Activated naive CD8-positive, alpha-beta T cell (primary cell): ENCODE measurements around the gene GTPBP6.
A peak's percentile ranks its signal among the peaks of the same experiment; 100 is the strongest.

ENCODE experiments used
- H3K27ac Mint-ChIP-seq: one replicate; pipeline ENCODE4 v1.8.0; 2021; ENCODE audit warnings: mixed read lengths
- H3K27me3 Mint-ChIP-seq: one replicate; pipeline ENCODE4 v1.8.0; 2021; ENCODE audit warnings: mixed read lengths
- H3K36me3 Mint-ChIP-seq: one replicate; pipeline ENCODE4 v1.8.0; 2021; ENCODE audit warnings: mixed read lengths
- H3K4me1 Mint-ChIP-seq: one replicate; pipeline ENCODE4 v1.8.0; 2021; ENCODE audit warnings: low read depth, mixed read lengths
- H3K4me3 Mint-ChIP-seq: one replicate; pipeline ENCODE4 v1.8.0; 2021; ENCODE audit warnings: mild to moderate bottlenecking, mixed read lengths
- H3K9me3 Mint-ChIP-seq: one replicate; pipeline ENCODE4 v1.8.0; 2021; ENCODE audit warnings: low read depth, mixed read lengths

Gene GTPBP6

GRCh38 chrX:318739-319578 lies at the start of gene GTPBP6:
TSS of gene GTPBP6 (minus strand) at chrX:318796. CDS start at chrX:318787, 9 bp downstream.
- no peaks in the 10 kb centered on the region for H3K27me3 Mint-ChIP-seq
- H3K4me3 Mint-ChIP-seq, result peak within 1 kb of the TSS; percentile 90
- no peaks in the 10 kb centered on the region for H3K36me3 Mint-ChIP-seq
- H3K4me1 Mint-ChIP-seq, result peaks cover 22% of the 10 kb centered on the region
- H3K9me3 Mint-ChIP-seq, result no peaks in the 10 kb centered on the region
- peak within 1 kb of the TSS; percentile 97 for H3K27ac Mint-ChIP-seq

- Mint-ChIP-seq H3K4me1 (peaks cover 20% of the 10 kb centered on the region), H3K27me3 (peaks cover 10% of the 10 kb centered on the region), H3K36me3 (peaks cover 2% of the 10 kb centered on the region)
Observed at GRCh38 chrX:367866-368265, 49.3 kb upstream of the GTPBP6 start.

GRCh38 chrX:367349-367748 lies 48.8 kb upstream of the GTPBP6 start:
- peaks cover 7% of the 10 kb centered on the region for H3K27me3 Mint-ChIP-seq
- peaks cover 17% of the 10 kb centered on the region for H3K4me1 Mint-ChIP-seq
- H3K27ac Mint-ChIP-seq, result no peak overlapping the region
- peaks cover 2% of the 10 kb centered on the region for H3K36me3 Mint-ChIP-seq
- peaks cover under 1% of the 10 kb centered on the region for H3K9me3 Mint-ChIP-seq
- H3K4me3 Mint-ChIP-seq, result no peak overlapping the region

More at GRCh38 chrX:367866-368265, 49.3 kb upstream of the GTPBP6 start:
- Mint-ChIP-seq H3K27ac (no peak overlapping the region), H3K9me3 (no peaks in the 10 kb centered on the region), H3K4me3 (no peak overlapping the region)

- Mint-ChIP-seq H3K4me1 (peaks cover 9% of the 10 kb centered on the region), H3K9me3 (peaks cover 2% of the 10 kb centered on the region), H3K27ac (no peak overlapping the region), H3K36me3 (peaks cover 15% of the 10 kb centered on the region), H3K4me3 (no peak overlapping the region), H3K27me3 (no peaks in the 10 kb centered on the region)
Observed at GRCh38 chrX:363621-364375, 45.2 kb upstream of the GTPBP6 start.

DNA sequence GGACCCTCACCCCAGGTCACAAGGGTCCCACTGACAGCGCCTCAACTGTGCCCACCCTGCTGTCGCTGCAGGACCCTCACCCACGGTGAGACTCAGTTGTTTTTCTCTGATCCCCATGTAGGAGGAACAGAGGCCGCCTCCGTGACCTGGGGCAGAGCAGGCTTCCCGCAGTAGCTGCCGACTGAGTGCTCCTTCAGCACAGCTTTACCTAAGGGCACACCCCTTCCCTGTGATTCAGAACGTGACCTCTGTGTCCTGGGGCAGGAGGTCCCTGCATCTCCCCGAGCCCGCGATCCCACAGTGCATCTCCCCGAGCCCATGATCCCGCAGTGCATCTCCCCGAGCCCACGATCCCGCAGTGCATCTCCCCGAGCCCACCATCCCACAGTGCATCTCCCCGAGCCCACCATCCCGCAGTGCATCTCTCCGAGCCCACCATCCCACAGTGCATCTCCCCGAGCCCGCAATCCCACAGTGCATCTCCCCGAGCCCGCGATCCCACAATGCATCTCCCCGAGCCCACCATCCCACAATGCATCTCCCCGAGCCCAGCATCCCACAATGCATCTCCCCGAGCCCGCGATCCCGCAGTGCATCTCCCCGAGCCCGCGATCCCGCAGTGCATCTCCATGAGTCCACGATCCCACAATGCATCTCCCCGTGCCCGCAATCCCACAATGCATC lies 44.5 kb upstream of the GTPBP6 start:
- H3K9me3 Mint-ChIP-seq, result peaks cover 2% of the 10 kb centered on the region
- H3K4me3 Mint-ChIP-seq, result no peak overlapping the region
- no peaks in the 10 kb centered on the region for H3K27me3 Mint-ChIP-seq
- peaks cover 15% of the 10 kb centered on the region for H3K36me3 Mint-ChIP-seq
- H3K27ac Mint-ChIP-seq, result no peak overlapping the region
- H3K4me1 Mint-ChIP-seq, result peaks cover 9% of the 10 kb centered on the region

DNA sequence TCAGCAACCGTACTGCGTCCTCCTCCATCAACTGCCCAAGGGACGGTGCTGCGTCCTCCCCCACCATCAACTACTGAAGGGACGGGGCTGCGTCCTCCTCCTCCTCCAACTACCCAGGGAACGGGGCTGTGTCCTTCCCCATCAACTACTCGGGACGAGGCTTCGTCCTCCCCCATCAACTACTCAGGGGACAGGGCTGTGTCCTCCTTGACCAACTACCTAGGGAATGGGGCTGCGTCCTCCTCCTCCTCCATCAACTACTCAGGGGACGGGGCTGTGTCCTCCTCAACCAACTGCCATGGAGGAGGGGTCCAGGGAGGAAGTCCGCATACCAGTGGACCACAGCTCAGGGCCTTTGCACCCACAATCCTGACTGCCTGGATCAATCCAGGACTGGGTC lies 43.8 kb upstream of the GTPBP6 start:
- no peak overlapping the region for H3K27ac Mint-ChIP-seq
- peaks cover 14% of the 10 kb centered on the region for H3K4me1 Mint-ChIP-seq
- H3K9me3 Mint-ChIP-seq, result peaks cover 2% of the 10 kb centered on the region
- H3K4me3 Mint-ChIP-seq, result no peak overlapping the region
- peaks cover 19% of the 10 kb centered on the region for H3K36me3 Mint-ChIP-seq
- no peaks in the 10 kb centered on the region for H3K27me3 Mint-ChIP-seq

DNA sequence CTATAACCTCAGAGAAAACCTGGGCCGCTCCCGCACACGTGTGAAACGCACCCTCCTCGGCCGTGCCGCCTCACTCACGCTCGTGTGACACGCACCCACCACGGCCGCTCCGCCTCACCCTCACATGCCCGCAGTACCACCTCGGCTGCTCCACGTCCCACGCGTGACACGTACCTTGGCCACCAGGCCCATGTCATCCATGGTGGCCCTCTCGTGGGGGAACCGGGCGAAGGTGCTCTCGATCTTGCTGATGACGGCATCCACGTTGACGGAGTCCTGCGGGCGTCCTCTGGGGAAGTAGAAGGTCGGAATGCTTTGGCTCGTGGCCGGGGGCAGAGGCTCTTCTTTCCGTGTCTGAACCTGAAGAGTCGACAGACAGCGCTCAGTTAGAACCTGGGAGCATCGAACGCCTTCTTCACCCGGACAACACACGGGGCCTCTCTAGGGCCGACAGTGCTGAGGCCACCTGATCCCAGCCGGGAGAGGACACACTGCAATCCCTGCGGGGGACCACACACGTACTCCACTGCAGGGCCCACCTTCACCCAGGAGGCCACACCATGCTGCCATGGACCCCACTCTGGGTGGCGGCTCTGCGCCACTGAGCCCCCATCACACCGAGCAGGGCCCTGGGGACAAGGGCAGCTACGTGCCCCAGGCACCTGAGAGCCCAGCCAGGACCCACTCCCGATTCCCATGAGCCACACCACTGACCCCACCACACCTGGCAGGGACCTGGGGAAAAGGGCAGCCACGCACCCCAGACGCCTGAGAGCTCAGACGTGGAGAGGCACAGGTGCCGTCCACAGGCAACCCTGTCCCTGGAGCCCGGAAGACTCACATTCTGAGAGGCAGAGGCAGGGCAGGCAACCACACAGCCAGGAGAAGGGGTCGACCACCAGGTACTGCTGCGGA lies 42.9 kb upstream of the GTPBP6 start:
- H3K9me3 Mint-ChIP-seq, result peaks cover 2% of the 10 kb centered on the region
- peaks cover 19% of the 10 kb centered on the region for H3K36me3 Mint-ChIP-seq
- no peak overlapping the region for H3K4me3 Mint-ChIP-seq
- H3K4me1 Mint-ChIP-seq, result peaks cover 22% of the 10 kb centered on the region
- no peak overlapping the region for H3K27ac Mint-ChIP-seq
- no peaks in the 10 kb centered on the region for H3K27me3 Mint-ChIP-seq

GRCh38 chrX:360496-361150 lies 42.0 kb upstream of the GTPBP6 start:
- no peak overlapping the region for H3K27ac Mint-ChIP-seq
- peaks cover 27% of the 10 kb centered on the region for H3K4me1 Mint-ChIP-seq
- H3K9me3 Mint-ChIP-seq, result peaks cover 2% of the 10 kb centered on the region
- peaks cover 22% of the 10 kb centered on the region for H3K36me3 Mint-ChIP-seq
- no peaks in the 10 kb centered on the region for H3K27me3 Mint-ChIP-seq
- H3K4me3 Mint-ChIP-seq, result no peak overlapping the region

DNA sequence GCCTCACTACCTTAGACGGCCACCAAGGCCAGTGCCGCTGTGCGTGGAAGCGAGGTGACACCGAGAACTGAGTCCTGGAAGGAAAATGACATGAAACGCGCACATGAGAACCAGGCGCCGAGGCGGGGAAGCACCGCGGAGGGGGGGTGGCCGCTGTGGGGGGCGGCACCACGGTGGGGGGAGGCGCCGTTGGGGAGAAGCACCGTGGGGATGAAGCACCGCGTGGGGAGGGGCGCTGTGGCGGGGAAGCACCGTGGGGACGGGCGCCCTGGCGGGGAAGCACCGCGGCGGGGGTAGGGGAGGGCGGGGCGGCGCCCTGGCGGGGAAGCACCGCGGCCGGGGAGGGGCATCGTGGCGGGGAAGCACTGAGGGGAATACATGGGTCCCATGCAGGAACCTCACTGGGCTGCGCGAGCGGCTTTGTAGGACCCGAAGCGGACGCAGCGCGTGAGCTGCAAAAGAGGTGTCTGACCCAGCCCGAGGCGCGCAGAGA lies 40.1 kb upstream of the GTPBP6 start:
- Mint-ChIP-seq H3K27ac (no peak overlapping the region), H3K36me3 (peaks cover 22% of the 10 kb centered on the region)

GRCh38 chrX:357693-358471 lies 39.3 kb upstream of the GTPBP6 start:
- Mint-ChIP-seq H3K4me3 (peak overlapping the region; percentile 56), H3K4me1 (peaks cover 26% of the 10 kb centered on the region), H3K27me3 (no peaks in the 10 kb centered on the region), H3K9me3 (peaks cover 2% of the 10 kb centered on the region), H3K27ac (peak overlapping the region; percentile 96), H3K36me3 (peaks cover 22% of the 10 kb centered on the region)

More for the DNA sequence above, 40.1 kb upstream of the GTPBP6 start:
- no peaks in the 10 kb centered on the region for H3K27me3 Mint-ChIP-seq
- H3K9me3 Mint-ChIP-seq, result peaks cover 2% of the 10 kb centered on the region
- H3K4me1 Mint-ChIP-seq, result peaks cover 30% of the 10 kb centered on the region
- no peak overlapping the region for H3K4me3 Mint-ChIP-seq

GRCh38 chrX:357035-357692 lies 38.6 kb upstream of the GTPBP6 start:
- Mint-ChIP-seq H3K4me3 (peak overlapping the region; percentile 56), H3K9me3 (peaks cover under 1% of the 10 kb centered on the region), H3K4me1 (peaks cover 24% of the 10 kb centered on the region), H3K27ac (peak overlapping the region; percentile 96), H3K27me3 (no peaks in the 10 kb centered on the region), H3K36me3 (peaks cover 22% of the 10 kb centered on the region)

DNA sequence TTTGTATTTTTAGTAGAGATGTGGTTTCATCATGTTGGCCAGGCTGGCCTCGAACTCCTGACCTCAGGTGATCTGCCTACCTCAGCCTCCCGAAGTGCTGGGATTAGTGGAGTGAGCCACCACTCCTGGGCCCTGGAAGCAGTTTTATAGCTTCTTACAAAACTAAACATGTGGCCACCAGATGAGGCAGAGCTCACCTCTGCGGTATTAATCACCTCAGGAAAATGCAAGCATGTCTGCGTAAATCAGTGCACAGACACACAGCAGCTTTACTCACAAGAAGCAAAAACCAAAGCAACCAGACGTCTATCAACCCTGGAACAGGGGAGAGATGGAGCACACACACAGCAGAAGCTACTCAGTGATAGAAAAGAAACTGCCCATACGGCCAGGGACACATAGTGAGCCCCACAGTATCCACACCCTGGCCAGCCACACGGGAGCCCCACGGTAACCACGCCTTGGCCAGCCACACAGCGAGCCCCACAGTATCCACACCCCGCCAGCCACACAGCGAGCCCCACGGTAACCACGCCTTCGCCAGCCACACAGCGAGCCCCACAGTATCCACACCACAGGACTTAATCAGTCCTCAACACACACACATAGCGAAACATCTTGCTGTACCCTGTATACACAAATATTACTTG lies 37.9 kb upstream of the GTPBP6 start:
- Mint-ChIP-seq H3K36me3 (peaks cover 21% of the 10 kb centered on the region), H3K27me3 (no peaks in the 10 kb centered on the region), H3K4me1 (peaks cover 24% of the 10 kb centered on the region), H3K27ac (peak overlapping the region; percentile 96), H3K4me3 (no peak overlapping the region), H3K9me3 (no peaks in the 10 kb centered on the region)
